Activated CD8-positive, alpha-beta T cell treated with anti-CD3 and anti-CD28 coated beads, Interleukin-2, amount 10 ng/mL, durations not matched to agents 7 days and 5 days (primary cell): Measurements from ENCODE around the gene LDAH. TPM values are rescaled to one million over a fixed set of nuclear protein-coding genes. Genes with fewer than 3 reads are reported as not detected.
"Not testable (repeated sequence)": the region's sequence is repeated elsewhere in the genome, so short reads cannot be mapped to it uniquely, and the experiment has no call there.

ENCODE experiments used
- ATAC-seq: fragments of 150-1000 bp; cut with Tn5 transposase; one replicate; pipeline ENCODE4 v1.10.0; 2021; ENCODE audit warnings: moderate library complexity
- CTCF ChIA-PET: fragments of 350-600 bp; sonication (Branson Sonifier 250); formaldehyde crosslinking; loops from one replicate; lab custom pipeline; 2021; ENCODE audit warnings: antibody characterized with exemption; lab: Charles Lee
- POLR2A ChIA-PET: fragments of 350-600 bp; sonication (Branson Sonifier 250); formaldehyde crosslinking; loops from one replicate; lab custom pipeline; 2021; ENCODE audit warnings: antibody characterized with exemption; lab: Charles Lee
- DNase-seq: peaks from one replicate; pipeline ENCODE4 v3.0.0-alpha.2; 2020
- H3K27ac Mint-ChIP-seq: one replicate; pipeline ENCODE4 v1.8.0; 2021; ENCODE audit warnings: mild to moderate bottlenecking, mixed read lengths
- H3K27me3 Mint-ChIP-seq: one replicate; pipeline ENCODE4 v1.8.0; 2021; ENCODE audit warnings: low read depth, mixed read lengths
- H3K36me3 Mint-ChIP-seq: one replicate; pipeline ENCODE4 v1.8.0; 2021; ENCODE audit warnings: low read depth, mixed read lengths
- H3K4me1 Mint-ChIP-seq: one replicate; pipeline ENCODE4 v1.8.0; 2021; ENCODE audit warnings: low read depth, mixed read lengths
- H3K4me3 Mint-ChIP-seq: one replicate; pipeline ENCODE4 v1.8.0; 2021; ENCODE audit warnings: mild to moderate bottlenecking, mixed read lengths
- H3K9me3 Mint-ChIP-seq: one replicate; pipeline ENCODE4 v1.8.0; 2022; ENCODE audit warnings: mixed read lengths; ENCODE audit not compliant: insufficient read depth
- total RNA-seq, 2 experiments: library from RNA; stranded (reverse); gene quantifications; one replicate each; pipeline ENCODE4 v1.2.3, GENCODE V29; 2021

LDAH gene
- total RNA-seq, 2 experiments from 2014 or later, result 24.5 to 31.7 TPM

- ATAC-seq, H3K27ac Mint-ChIP-seq, DNase-seq, CTCF ChIA-PET, POLR2A ChIA-PET, H3K4me1 Mint-ChIP-seq, H3K27me3 Mint-ChIP-seq, H3K4me3 Mint-ChIP-seq, H3K9me3 Mint-ChIP-seq: not testable (repeated sequence)
- peaks cover 30% of the 10 kb centered on the region for H3K36me3 Mint-ChIP-seq
Measured at GRCh38 chr2:20714412-20714811, 108.5 kb downstream of the LDAH start.

GRCh38 chr2:20713585-20713984 is 109.3 kb downstream of the LDAH start:
- DNase-seq, H3K4me1 Mint-ChIP-seq, ATAC-seq, H3K27me3 Mint-ChIP-seq, H3K4me3 Mint-ChIP-seq, H3K27ac Mint-ChIP-seq, POLR2A ChIA-PET, CTCF ChIA-PET, H3K9me3 Mint-ChIP-seq: not testable (repeated sequence)
- peaks cover 30% of the 10 kb centered on the region for H3K36me3 Mint-ChIP-seq

GRCh38 chr2:20711641-20712040 is 111.3 kb downstream of the LDAH start:
- H3K4me3 Mint-ChIP-seq, H3K4me1 Mint-ChIP-seq, H3K27ac Mint-ChIP-seq, CTCF ChIA-PET, H3K27me3 Mint-ChIP-seq, POLR2A ChIA-PET, ATAC-seq, H3K9me3 Mint-ChIP-seq, DNase-seq: not testable (repeated sequence)
- H3K36me3 Mint-ChIP-seq, result peaks cover 21% of the 10 kb centered on the region

GRCh38 chr2:20707601-20708000 is 115.3 kb downstream of the LDAH start:
- Mint-ChIP-seq H3K9me3 (no peaks in the 10 kb centered on the region), H3K27me3 (no peaks in the 10 kb centered on the region), H3K36me3 (peaks cover 4% of the 10 kb centered on the region), H3K27ac (no peak overlapping the region), H3K4me3 (no peak overlapping the region), H3K4me1 (no peaks in the 10 kb centered on the region)
- CTCF ChIA-PET, result no interaction called here
- POLR2A ChIA-PET, result no interaction called here
- no peak for ATAC-seq
- DNase-seq, result no peak

- CTCF ChIA-PET, result no interaction called here
- no peaks in the 10 kb centered on the region for H3K27me3 Mint-ChIP-seq
- H3K9me3 Mint-ChIP-seq, result no peaks in the 10 kb centered on the region
- H3K36me3 Mint-ChIP-seq, result peaks cover 4% of the 10 kb centered on the region
- H3K4me1 Mint-ChIP-seq, result no peaks in the 10 kb centered on the region
- POLR2A ChIA-PET, result no interaction called here
- no peak for DNase-seq
- ATAC-seq, result no peak
- no peak overlapping the region for H3K27ac Mint-ChIP-seq
- no peak overlapping the region for H3K4me3 Mint-ChIP-seq
Measured at GRCh38 chr2:20706786-20707185, 116.1 kb downstream of the LDAH start.

- no peak for ATAC-seq
- Mint-ChIP-seq H3K9me3 (no peaks in the 10 kb centered on the region), H3K27ac (no peak overlapping the region), H3K4me1 (no peaks in the 10 kb centered on the region), H3K36me3 (peaks cover 2% of the 10 kb centered on the region), H3K4me3 (no peak overlapping the region), H3K27me3 (no peaks in the 10 kb centered on the region)
- ChIA-PET POLR2A (no interaction called here), CTCF (no interaction called here)
- no peak for DNase-seq
Measured at GRCh38 chr2:20706217-20706616, 116.7 kb downstream of the LDAH start.

- POLR2A ChIA-PET, result no interaction called here
- CTCF ChIA-PET, result no interaction called here
- no peak overlapping the region for H3K4me3 Mint-ChIP-seq
- DNase-seq, result no peak
- peaks cover under 1% of the 10 kb centered on the region for H3K36me3 Mint-ChIP-seq
- peaks cover under 1% of the 10 kb centered on the region for H3K4me1 Mint-ChIP-seq
- no peaks in the 10 kb centered on the region for H3K27me3 Mint-ChIP-seq
- no peak overlapping the region for H3K27ac Mint-ChIP-seq
- no peaks in the 10 kb centered on the region for H3K9me3 Mint-ChIP-seq
- no peak for ATAC-seq
Measured at GRCh38 chr2:20704886-20705285, 118.0 kb downstream of the LDAH start.

- no peak for ATAC-seq
- ChIA-PET CTCF (no interaction called here), POLR2A (no interaction called here)
- peaks cover 12% of the 10 kb centered on the region for H3K4me1 Mint-ChIP-seq
- no peaks in the 10 kb centered on the region for H3K27me3 Mint-ChIP-seq
- H3K9me3 Mint-ChIP-seq, result no peaks in the 10 kb centered on the region
- H3K36me3 Mint-ChIP-seq, result peaks cover 12% of the 10 kb centered on the region
- H3K4me3 Mint-ChIP-seq, result no peak overlapping the region
- H3K27ac Mint-ChIP-seq, result no peak overlapping the region
- no peak for DNase-seq
Measured at GRCh38 chr2:20702563-20702962, 120.3 kb downstream of the LDAH start.

GRCh38 chr2:20698916-20699613 is 123.8 kb downstream of the LDAH start:
- DNase-seq (no peak), ATAC-seq (no peak)
- ChIA-PET POLR2A (no interaction called here), CTCF (interaction anchor here (1.0 to 3.1 kb wide), 3 partner anchors 9 to 37 kb away, joined by 3 to 11 read pairs (median 3); no protein-coding TSS in a partner anchor)
- no peaks in the 10 kb centered on the region for H3K27me3 Mint-ChIP-seq
- H3K4me1 Mint-ChIP-seq, result peaks cover 12% of the 10 kb centered on the region
- H3K36me3 Mint-ChIP-seq, result peaks cover 12% of the 10 kb centered on the region
- no peak overlapping the region for H3K27ac Mint-ChIP-seq
- no peak overlapping the region for H3K4me3 Mint-ChIP-seq
- H3K9me3 Mint-ChIP-seq, result no peaks in the 10 kb centered on the region

GRCh38 chr2:20697322-20697934 is 125.5 kb downstream of the LDAH start:
- POLR2A ChIA-PET, result no interaction called here
- no peaks in the 10 kb centered on the region for H3K27me3 Mint-ChIP-seq
- DNase-seq (no peak), ATAC-seq (no peak)
- H3K4me3 Mint-ChIP-seq, result no peak overlapping the region
- H3K9me3 Mint-ChIP-seq, result no peaks in the 10 kb centered on the region
- peaks cover 12% of the 10 kb centered on the region for H3K36me3 Mint-ChIP-seq
- peaks cover 12% of the 10 kb centered on the region for H3K4me1 Mint-ChIP-seq
- no peak overlapping the region for H3K27ac Mint-ChIP-seq
- CTCF ChIA-PET, result interaction anchor here (1.2 to 3.1 kb wide), 2 partner anchors 20 to 36 kb away, joined by 3 to 11 read pairs; no protein-coding TSS in a partner anchor

- H3K36me3 Mint-ChIP-seq, result peaks cover 12% of the 10 kb centered on the region
- ATAC-seq, result no peak
- no peaks in the 10 kb centered on the region for H3K9me3 Mint-ChIP-seq
- DNase-seq, result no peak
- CTCF ChIA-PET, result no interaction called here
- POLR2A ChIA-PET, result no interaction called here
- H3K27ac Mint-ChIP-seq, result no peak overlapping the region
- H3K4me1 Mint-ChIP-seq, result peaks cover 12% of the 10 kb centered on the region
- no peak overlapping the region for H3K4me3 Mint-ChIP-seq
- no peaks in the 10 kb centered on the region for H3K27me3 Mint-ChIP-seq
Measured at GRCh38 chr2:20696366-20696765, 126.5 kb downstream of the LDAH start.

- Mint-ChIP-seq H3K36me3 (peaks cover 12% of the 10 kb centered on the region), H3K9me3 (no peaks in the 10 kb centered on the region), H3K27me3 (no peaks in the 10 kb centered on the region), H3K4me3 (no peak overlapping the region), H3K27ac (no peak overlapping the region), H3K4me1 (no peaks in the 10 kb centered on the region)
- ChIA-PET POLR2A (no interaction called here), CTCF (interaction anchor here (0.8 to 1.1 kb wide), 2 partner anchors 15 to 32 kb away, joined by 3 to 5 read pairs; no protein-coding TSS in a partner anchor)
- DNase-seq (no peak), ATAC-seq (no peak)
Measured at GRCh38 chr2:20693317-20693716, 129.6 kb downstream of the LDAH start.
